ENCODE results near the gene PRSS22. TPM values are rescaled to one million over a fixed set of nuclear protein-coding genes. Genes with fewer than 3 reads are reported as not detected.
A peak's percentile ranks its signal among the peaks of the same experiment; 100 is the strongest.

PRSS22 gene
- total RNA-seq, 3 donors from 2014 or later, result 13.6 to 18.7 TPM; not detected in 1

DNA sequence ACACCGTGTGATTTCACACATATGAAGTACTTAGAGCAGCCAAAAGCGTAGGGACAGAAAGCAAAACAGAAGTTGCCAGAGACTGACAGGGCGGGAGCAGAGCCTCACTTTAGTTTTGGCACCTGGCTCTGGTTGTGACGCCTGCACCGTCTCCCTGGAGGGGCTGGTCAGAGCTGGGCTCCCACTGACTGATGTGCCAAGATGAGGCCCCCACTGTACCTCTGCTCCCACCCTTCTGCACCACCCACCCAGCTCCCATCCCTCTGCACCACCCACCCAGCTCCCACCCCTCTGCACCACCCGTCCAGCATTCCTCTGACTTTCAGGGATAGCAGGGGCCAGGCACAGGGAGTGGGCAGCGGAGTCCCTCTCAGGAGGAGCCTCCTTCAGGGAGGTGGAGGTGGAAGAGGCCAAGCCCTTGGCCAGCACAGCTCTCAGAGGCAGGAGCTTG lies 44.2 kb downstream of the PRSS22 start:
- Histone ChIP-seq H3K27me3 (peaks cover 0 to 3% of the 10 kb centered on the region in 2 donors), H3K4me3 (no peak overlapping the region), H3K27ac (no peak overlapping the region), H3K4me1 (peaks cover 6 to 9% of the 10 kb centered on the region in 2 donors), H3K9me3 (no peaks in the 10 kb centered on the region), H3K36me3 (no peaks in the 10 kb centered on the region)
- peak in 1 of 2 donors; percentile 43 for DNase-seq (ENCODE audit: low spot score in 2 of 2)
- no peak for TF ChIP-seq POLR2A (IDR thresholded peaks at IDR 0.05)
- TF ChIP-seq CTCF (IDR thresholded peaks at IDR 0.05), result no peak
- no peak for TF ChIP-seq POLR2AphosphoS5 (IDR thresholded peaks at IDR 0.05)
- intact Hi-C loops (cut with DNase I; ENCODE audit: low total_unique reads), result no loop called here

- Histone ChIP-seq H3K36me3 (no peaks in the 10 kb centered on the region), H3K27ac (peak overlapping the region; percentile 17 to 32), H3K27me3 (peaks cover 0 to 3% of the 10 kb centered on the region in 2 donors), H3K4me3 (no peak overlapping the region), H3K9me3 (no peaks in the 10 kb centered on the region), H3K4me1 (peaks cover 6 to 9% of the 10 kb centered on the region in 2 donors)
- intact Hi-C loops (cut with DNase I; ENCODE audit: low total_unique reads), result no loop called here
- TF ChIP-seq POLR2AphosphoS5 (IDR thresholded peaks at IDR 0.05) (no peak), CTCF (IDR thresholded peaks at IDR 0.05) (no peak), POLR2A (IDR thresholded peaks at IDR 0.05) (no peak)
- DNase-seq (ENCODE audit: low spot score in 2 of 2), result peak; percentile 43 to 51
Measured at GRCh38 chr16:2811703-2812471, 46.1 kb downstream of the PRSS22 start.

- no peak overlapping the region for H3K27ac ChIP-seq
- no peaks in the 10 kb centered on the region for H3K9me3 ChIP-seq
- intact Hi-C loops (cut with DNase I; ENCODE audit: low total_unique reads), result no loop called here
- H3K4me3 ChIP-seq, result no peak overlapping the region
- peaks cover 6 to 9% of the 10 kb centered on the region in 2 donors for H3K4me1 ChIP-seq
- H3K36me3 ChIP-seq, result no peaks in the 10 kb centered on the region
- H3K27me3 ChIP-seq, result peaks cover 0 to 3% of the 10 kb centered on the region in 2 donors
- TF ChIP-seq CTCF (IDR thresholded peaks at IDR 0.05), result no peak
- TF ChIP-seq POLR2AphosphoS5 (IDR thresholded peaks at IDR 0.05), result no peak
- TF ChIP-seq POLR2A (IDR thresholded peaks at IDR 0.05), result no peak
- peak in 1 of 2 donors; percentile 28 for DNase-seq (ENCODE audit: low spot score in 2 of 2)
Measured at GRCh38 chr16:2810651-2811050, 47.3 kb downstream of the PRSS22 start.

GRCh38 chr16:2809149-2809760 lies 48.7 kb downstream of the PRSS22 start:
- intact Hi-C loops (cut with DNase I; ENCODE audit: low total_unique reads), result no loop called here
- DNase-seq (ENCODE audit: low spot score in 2 of 2), result no peak
- Histone ChIP-seq H3K9me3 (peaks cover 2 to 7% of the 10 kb centered on the region in 2 donors), H3K36me3 (no peaks in the 10 kb centered on the region), H3K27ac (no peak overlapping the region), H3K4me1 (peaks cover 6 to 9% of the 10 kb centered on the region in 2 donors), H3K4me3 (no peak overlapping the region), H3K27me3 (peaks cover 0 to 3% of the 10 kb centered on the region in 2 donors)
- no peak for TF ChIP-seq POLR2AphosphoS5 (IDR thresholded peaks at IDR 0.05)
- no peak for TF ChIP-seq POLR2A (IDR thresholded peaks at IDR 0.05)
- TF ChIP-seq CTCF (IDR thresholded peaks at IDR 0.05), result no peak

- DNase-seq (ENCODE audit: low spot score in 2 of 2), result no peak
- Histone ChIP-seq H3K9me3 (peaks cover 9 to 12% of the 10 kb centered on the region in 2 donors), H3K27me3 (peaks cover 0 to 3% of the 10 kb centered on the region in 2 donors), H3K4me3 (no peak overlapping the region), H3K36me3 (no peaks in the 10 kb centered on the region), H3K27ac (no peak overlapping the region), H3K4me1 (peaks cover 6 to 9% of the 10 kb centered on the region in 2 donors)
- TF ChIP-seq POLR2A (IDR thresholded peaks at IDR 0.05) (no peak), CTCF (IDR thresholded peaks at IDR 0.05) (no peak), POLR2AphosphoS5 (IDR thresholded peaks at IDR 0.05) (no peak)
- intact Hi-C loops (cut with DNase I; ENCODE audit: low total_unique reads), result no loop called here
Measured at GRCh38 chr16:2808181-2808580, 49.8 kb downstream of the PRSS22 start.

All from breast epithelium (tissue), 4 donors.